GM12878 (cell line): ENCODE measurements around the gene GPR176.

Source experiments
- CEBPB ChIP-seq, 2 experiments: fragments of 150-350 bp in 1 of 2; IDR thresholded peaks; 2 replicates each; pipeline ENCODE4 v1.6.1; 2012 to 2014; ENCODE audit warnings: low read depth in 2 of 2, low read length in 2 of 2, borderline replicate concordance in 1 of 2, inconsistent platforms in 1 of 2
- HDGF ChIP-seq: fragments of 450-650 bp; IDR thresholded peaks from 2 replicates; pipeline ENCODE4 v1.6.1; 2016; ENCODE audit warnings: antibody characterized with exemption
- NFYB ChIP-seq: IDR thresholded peaks from 2 replicates; pipeline ENCODE4 v1.6.1; 2011; ENCODE audit warnings: low read depth, mild to moderate bottlenecking, low read length, improper control_type of control experiment, moderate library complexity; ENCODE audit not compliant: insufficient read depth
- POLR2A ChIP-seq: IDR thresholded peaks from 2 replicates; pipeline ENCODE4 v1.6.1; 2011; ENCODE audit warnings: low read depth, mild to moderate bottlenecking, low read length
- TCF7 ChIP-seq: IDR thresholded peaks from 2 replicates; pipeline ENCODE4 v1.6.1; 2014; ENCODE audit warnings: antibody characterized with exemption, borderline replicate concordance
- ZNF24 ChIP-seq: fragments of 450-650 bp; IDR thresholded peaks from 2 replicates; pipeline ENCODE4 v1.6.1; 2017; ENCODE audit warnings: antibody characterized with exemption, mild to moderate bottlenecking
- TF ChIP-seq, protein P1 (sequence below), 3 experiments: IDR thresholded peaks in 2 of 3; conservative IDR thresholded peaks in 1 of 3; 2 replicates each; pipeline ENCODE4 v1.5.1; 2011; ENCODE audit warnings: low read depth in 3 of 3, low read length in 3 of 3, mild to moderate bottlenecking in 3 of 3, control low read depth in 2 of 3, moderate library complexity in 2 of 3, inconsistent platforms in 1 of 3, mixed read lengths in 1 of 3; ENCODE audit not compliant: control insufficient read depth in 2 of 3, insufficient read depth in 1 of 3; ENCODE audit errors: extremely low read depth in 1 of 3

DNA sequence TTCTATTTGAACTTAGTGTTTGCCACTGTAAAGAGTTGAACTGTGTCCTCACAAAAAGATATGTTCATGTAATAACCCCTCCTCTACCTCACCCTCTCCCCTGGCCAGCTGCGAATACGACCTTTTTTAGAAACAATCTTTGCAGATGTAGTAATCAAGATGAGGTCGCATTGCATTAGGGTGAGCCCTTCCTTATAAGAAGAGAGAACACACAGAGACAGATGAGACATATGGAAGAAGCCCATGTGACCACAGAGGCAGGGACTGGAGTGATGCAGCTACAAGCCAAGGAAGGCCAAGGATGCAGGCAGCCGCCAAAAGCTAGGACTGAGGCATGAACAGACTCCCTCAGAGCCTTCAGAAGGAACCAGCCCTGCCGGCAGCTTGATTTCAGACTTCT is 27.6 kb downstream of the GPR176 start:
- TF ChIP-seq, protein P1, sequence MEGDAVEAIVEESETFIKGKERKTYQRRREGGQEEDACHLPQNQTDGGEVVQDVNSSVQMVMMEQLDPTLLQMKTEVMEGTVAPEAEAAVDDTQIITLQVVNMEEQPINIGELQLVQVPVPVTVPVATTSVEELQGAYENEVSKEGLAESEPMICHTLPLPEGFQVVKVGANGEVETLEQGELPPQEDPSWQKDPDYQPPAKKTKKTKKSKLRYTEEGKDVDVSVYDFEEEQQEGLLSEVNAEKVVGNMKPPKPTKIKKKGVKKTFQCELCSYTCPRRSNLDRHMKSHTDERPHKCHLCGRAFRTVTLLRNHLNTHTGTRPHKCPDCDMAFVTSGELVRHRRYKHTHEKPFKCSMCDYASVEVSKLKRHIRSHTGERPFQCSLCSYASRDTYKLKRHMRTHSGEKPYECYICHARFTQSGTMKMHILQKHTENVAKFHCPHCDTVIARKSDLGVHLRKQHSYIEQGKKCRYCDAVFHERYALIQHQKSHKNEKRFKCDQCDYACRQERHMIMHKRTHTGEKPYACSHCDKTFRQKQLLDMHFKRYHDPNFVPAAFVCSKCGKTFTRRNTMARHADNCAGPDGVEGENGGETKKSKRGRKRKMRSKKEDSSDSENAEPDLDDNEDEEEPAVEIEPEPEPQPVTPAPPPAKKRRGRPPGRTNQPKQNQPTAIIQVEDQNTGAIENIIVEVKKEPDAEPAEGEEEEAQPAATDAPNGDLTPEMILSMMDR (IDR thresholded peaks at IDR 0.05 in 2 of 3, conservative IDR thresholded peaks at IDR 0.05 in 1 of 3; ENCODE audit: control insufficient read depth in 2 of 3, extremely low read depth in 1 of 3, insufficient read depth in 1 of 3, low read depth in 3 of 3, low read length in 3 of 3) = no peak
- TF ChIP-seq TCF7 = no peak
- TF ChIP-seq HDGF = no peak
- no peak for TF ChIP-seq POLR2A
- no peak for TF ChIP-seq ZNF24
- no peak for TF ChIP-seq NFYB
- TF ChIP-seq CEBPB (IDR thresholded peaks at IDR 0.05; ENCODE audit: borderline replicate concordance in 1 of 2, low read depth in 2 of 2, low read length in 2 of 2) = no peak
